ENCODE data around the gene ZNF491.
"Not testable (repeated sequence)": the region's sequence is repeated elsewhere in the genome, so short reads cannot be mapped to it uniquely, and the experiment has no call there.

ZNF491 gene

DNA sequence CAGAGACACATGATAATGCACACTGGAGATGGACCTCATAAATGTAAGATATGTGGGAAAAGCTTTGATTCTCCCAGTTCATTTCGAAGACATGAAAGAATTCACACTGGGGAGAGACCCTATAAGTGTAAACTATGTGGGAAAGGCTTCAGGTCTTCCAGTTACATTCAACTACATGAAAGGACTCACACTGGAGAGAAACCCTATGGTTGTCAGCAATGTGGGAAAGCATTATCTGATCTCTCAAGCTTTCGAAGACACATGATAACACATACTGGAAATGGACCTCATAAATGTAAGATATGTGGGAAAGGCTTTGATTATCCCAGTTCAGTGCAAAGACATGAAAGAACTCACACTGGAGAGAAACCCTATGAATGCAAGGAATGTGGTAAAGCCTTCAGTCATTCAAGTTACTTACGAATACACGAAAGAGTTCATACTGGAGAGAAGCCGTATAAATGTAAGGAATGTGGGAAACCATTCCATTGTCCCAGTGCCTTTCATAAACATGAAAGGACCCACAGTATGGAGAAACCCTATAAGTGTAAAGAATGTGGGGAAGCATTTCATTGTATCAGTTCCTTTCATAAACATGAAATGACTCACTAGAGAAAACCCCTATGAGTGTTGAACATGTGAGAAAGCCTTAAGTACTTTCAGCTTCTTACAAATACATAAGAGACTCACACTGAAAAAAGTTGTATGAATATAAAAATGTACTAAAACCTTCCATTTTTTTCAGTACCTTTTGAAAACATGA, 16.8 kb upstream of the ZNF491 start:
- Mint-ChIP-seq H3K27ac (no peak overlapping the region), H3K36me3 (ENCODE audit: low read depth) (peaks cover 54% of the 10 kb centered on the region), H3K9me3 (peaks cover 79% of the 10 kb centered on the region), H3K4me3 (no peak overlapping the region), H3K4me1 (ENCODE audit: low read depth) (no peaks in the 10 kb centered on the region), H3K27me3 (ENCODE audit: low read depth) (no peaks in the 10 kb centered on the region)

- peaks cover 75% of the 10 kb centered on the region for H3K9me3 Mint-ChIP-seq
- no peaks in the 10 kb centered on the region for H3K27me3 Mint-ChIP-seq (ENCODE audit: low read depth)
- no peaks in the 10 kb centered on the region for H3K4me1 Mint-ChIP-seq (ENCODE audit: low read depth)
- H3K36me3 Mint-ChIP-seq (ENCODE audit: low read depth) = peaks cover 39% of the 10 kb centered on the region
- H3K27ac Mint-ChIP-seq = no peak overlapping the region
- H3K4me3 Mint-ChIP-seq = no peak overlapping the region
These were observed 14.6 kb upstream of the ZNF491 start for GRCh38 chr19:11783767-11784166.

- Mint-ChIP-seq H3K9me3 (peaks cover 77% of the 10 kb centered on the region), H3K36me3 (ENCODE audit: low read depth) (peaks cover 36% of the 10 kb centered on the region), H3K27ac (no peak overlapping the region), H3K4me1 (ENCODE audit: low read depth) (no peaks in the 10 kb centered on the region), H3K27me3 (ENCODE audit: low read depth) (no peaks in the 10 kb centered on the region), H3K4me3 (no peak overlapping the region)
These were observed 14.0 kb upstream of the ZNF491 start for GRCh38 chr19:11784356-11784755.

DNA sequence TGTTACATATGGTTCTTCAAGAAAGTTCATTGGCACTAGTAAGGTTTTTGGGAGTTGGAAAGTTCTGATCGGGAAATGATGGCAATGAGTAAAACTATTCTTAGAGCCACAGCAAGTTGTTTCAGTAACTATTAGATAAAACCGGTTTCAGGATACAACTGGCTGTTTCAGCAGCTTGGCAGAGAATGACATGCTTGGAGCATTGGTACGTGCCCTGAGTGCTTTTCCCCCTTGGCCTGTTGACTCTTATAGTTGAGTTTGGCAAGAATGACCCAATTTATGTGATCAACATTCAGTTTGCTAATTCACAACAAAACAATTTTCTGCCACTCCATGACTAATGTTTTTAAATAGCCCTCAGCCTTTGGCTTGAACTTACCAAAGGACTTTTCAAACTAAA, 10.8 kb upstream of the ZNF491 start:
- H3K4me3 Mint-ChIP-seq = no peak overlapping the region
- H3K9me3 Mint-ChIP-seq = peaks cover 75% of the 10 kb centered on the region
- peaks cover 17% of the 10 kb centered on the region for H3K36me3 Mint-ChIP-seq (ENCODE audit: low read depth)
- no peak overlapping the region for H3K27ac Mint-ChIP-seq
- H3K4me1 Mint-ChIP-seq (ENCODE audit: low read depth) = no peaks in the 10 kb centered on the region
- H3K27me3 Mint-ChIP-seq (ENCODE audit: low read depth) = no peaks in the 10 kb centered on the region

- H3K4me1 Mint-ChIP-seq (ENCODE audit: low read depth) = peaks cover 7% of the 10 kb centered on the region
- H3K36me3 Mint-ChIP-seq (ENCODE audit: low read depth) = peaks cover 3% of the 10 kb centered on the region
- H3K27me3 Mint-ChIP-seq (ENCODE audit: low read depth) = no peaks in the 10 kb centered on the region
- H3K4me3 Mint-ChIP-seq = no peak overlapping the region
- no peak overlapping the region for H3K27ac Mint-ChIP-seq
- H3K9me3 Mint-ChIP-seq = peaks cover 41% of the 10 kb centered on the region
These were observed 5.4 kb upstream of the ZNF491 start for GRCh38 chr19:11792942-11793341.

GRCh38 chr19:11797491-11797890, 832 bp upstream of the ZNF491 start:
- H3K27ac Mint-ChIP-seq = no peak overlapping the region
- no peaks in the 10 kb centered on the region for H3K27me3 Mint-ChIP-seq (ENCODE audit: low read depth)
- H3K4me3 Mint-ChIP-seq = no peak overlapping the region
- H3K4me1 Mint-ChIP-seq (ENCODE audit: low read depth) = peaks cover 14% of the 10 kb centered on the region
- H3K36me3 Mint-ChIP-seq (ENCODE audit: low read depth) = no peaks in the 10 kb centered on the region
- H3K9me3 Mint-ChIP-seq = peaks cover 10% of the 10 kb centered on the region

GRCh38 chr19:11806354-11807098, 8.2 kb downstream of the ZNF491 start:
- Mint-ChIP-seq H3K27me3 (ENCODE audit: low read depth) (no peaks in the 10 kb centered on the region), H3K36me3 (ENCODE audit: low read depth) (peaks cover 2% of the 10 kb centered on the region), H3K9me3 (peaks cover 72% of the 10 kb centered on the region), H3K4me1 (ENCODE audit: low read depth) (no peaks in the 10 kb centered on the region), H3K27ac (no peak overlapping the region), H3K4me3 (no peak overlapping the region)

GRCh38 chr19:11807099-11807380, 8.7 kb downstream of the ZNF491 start:
- no peak overlapping the region for H3K4me3 Mint-ChIP-seq
- H3K36me3 Mint-ChIP-seq (ENCODE audit: low read depth) = peaks cover 2% of the 10 kb centered on the region
- no peak overlapping the region for H3K27ac Mint-ChIP-seq
- H3K27me3 Mint-ChIP-seq (ENCODE audit: low read depth) = no peaks in the 10 kb centered on the region
- peaks cover 72% of the 10 kb centered on the region for H3K9me3 Mint-ChIP-seq
- no peaks in the 10 kb centered on the region for H3K4me1 Mint-ChIP-seq (ENCODE audit: low read depth)

- H3K9me3 Mint-ChIP-seq = peaks cover 53% of the 10 kb centered on the region
- H3K27me3 Mint-ChIP-seq (ENCODE audit: low read depth) = no peaks in the 10 kb centered on the region
- H3K27ac Mint-ChIP-seq = peak overlapping the region; percentile 73
- H3K4me3 Mint-ChIP-seq = peak overlapping the region; percentile 88
- H3K4me1 Mint-ChIP-seq (ENCODE audit: low read depth) = peaks cover 10% of the 10 kb centered on the region
- peaks cover 19% of the 10 kb centered on the region for H3K36me3 Mint-ChIP-seq (ENCODE audit: low read depth)
These were observed 15.3 kb downstream of the ZNF491 start for GRCh38 chr19:11813703-11814028.

GRCh38 chr19:11814029-11814699, 15.8 kb downstream of the ZNF491 start, which contains the start of gene ZNF440:
TSS of gene ZNF440 (plus strand) at chr19:11814273. CDS start at chr19:11814448, 175 bp downstream.
- peak within 1 kb of the TSS; percentile 73 for H3K27ac Mint-ChIP-seq
- peaks cover 10% of the 10 kb centered on the region for H3K4me1 Mint-ChIP-seq (ENCODE audit: low read depth)
- H3K4me3 Mint-ChIP-seq = peak within 1 kb of the TSS; percentile 88
- peaks cover 23% of the 10 kb centered on the region for H3K36me3 Mint-ChIP-seq (ENCODE audit: low read depth)
- peaks cover 51% of the 10 kb centered on the region for H3K9me3 Mint-ChIP-seq
- no peaks in the 10 kb centered on the region for H3K27me3 Mint-ChIP-seq (ENCODE audit: low read depth)

GRCh38 chr19:11814700-11815035, 16.3 kb downstream of the ZNF491 start:
- H3K27ac Mint-ChIP-seq = no peak overlapping the region
- H3K27me3 Mint-ChIP-seq (ENCODE audit: low read depth) = no peaks in the 10 kb centered on the region
- peaks cover 23% of the 10 kb centered on the region for H3K36me3 Mint-ChIP-seq (ENCODE audit: low read depth)
- peak overlapping the region; percentile 77 for H3K4me3 Mint-ChIP-seq
- H3K9me3 Mint-ChIP-seq = peaks cover 48% of the 10 kb centered on the region
- H3K4me1 Mint-ChIP-seq (ENCODE audit: low read depth) = peaks cover 10% of the 10 kb centered on the region

- H3K9me3 Mint-ChIP-seq = peaks cover 67% of the 10 kb centered on the region
- H3K27ac Mint-ChIP-seq = no peak overlapping the region
- H3K36me3 Mint-ChIP-seq (ENCODE audit: low read depth) = peaks cover 41% of the 10 kb centered on the region
- no peaks in the 10 kb centered on the region for H3K4me1 Mint-ChIP-seq (ENCODE audit: low read depth)
- H3K4me3 Mint-ChIP-seq = no peak overlapping the region
- no peaks in the 10 kb centered on the region for H3K27me3 Mint-ChIP-seq (ENCODE audit: low read depth)
These were observed 23.3 kb downstream of the ZNF491 start for GRCh38 chr19:11821474-11822109.

DNA sequence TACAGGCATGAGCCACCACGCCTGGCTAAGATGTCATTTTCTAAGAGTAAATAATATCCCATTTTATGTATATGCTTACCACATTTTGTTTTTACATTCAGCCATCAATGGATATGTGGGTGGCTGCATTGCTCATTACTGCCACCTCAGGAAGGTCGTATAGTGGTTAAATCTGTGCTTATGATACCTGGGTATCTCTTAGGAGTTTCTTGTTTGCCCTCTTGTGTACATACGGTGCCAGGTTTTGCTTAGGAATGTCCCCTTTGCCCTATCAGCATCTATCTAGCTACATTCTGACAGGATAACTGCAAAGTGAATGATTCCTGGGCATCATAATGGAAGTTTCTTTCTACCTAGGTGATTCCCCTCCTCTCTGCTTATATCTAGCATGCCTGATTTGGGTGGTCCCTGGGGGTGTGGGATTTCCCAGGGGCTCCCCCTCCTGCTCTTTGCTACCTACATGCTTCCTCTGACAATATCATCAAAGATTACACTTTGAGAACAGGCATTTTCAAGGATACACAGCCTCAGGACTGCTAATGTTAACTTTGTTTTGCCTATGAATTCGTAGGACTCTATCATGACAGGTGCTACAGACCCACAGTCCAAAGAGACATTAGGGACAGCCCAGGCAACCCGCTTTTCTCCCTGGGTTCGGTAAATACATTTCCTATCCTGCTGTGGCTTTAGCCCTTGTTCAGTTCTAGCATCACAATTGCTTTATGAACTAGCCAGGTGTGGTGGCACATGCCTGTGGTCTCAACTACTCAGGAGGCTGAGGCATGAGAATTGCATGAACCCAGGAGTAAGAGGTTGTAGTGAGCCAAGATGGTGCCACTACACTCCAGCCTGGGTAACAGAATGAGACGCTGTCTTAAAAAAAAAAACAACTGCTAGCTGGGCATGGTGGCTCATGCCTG, 30.9 kb downstream of the ZNF491 start:
- H3K9me3 Mint-ChIP-seq = peaks cover 77% of the 10 kb centered on the region
- H3K4me1 Mint-ChIP-seq (ENCODE audit: low read depth); H3K27ac Mint-ChIP-seq; H3K4me3 Mint-ChIP-seq; H3K27me3 Mint-ChIP-seq (ENCODE audit: low read depth): not testable (repeated sequence)
- H3K36me3 Mint-ChIP-seq (ENCODE audit: low read depth) = peaks cover 65% of the 10 kb centered on the region

Measured in T-helper 1 cell treated with Interleukin-12 subunit alpha and Interleukin-12 subunit beta and Interleukin-4 antibody, amounts not matched to agents 30 μg/mL and 1 μg/mL, for 36 hours (primary cell).